HL-60 (cell line): ENCODE results near the gene TBC1D24.

Source experiments
- DNase-seq, 2 experiments: peaks; one replicate each; pipeline ENCODE4 v3.0.0-alpha.2; 2010 to 2020; ENCODE audit warnings: low read depth in 1 of 2, low spot score in 1 of 2
- H3K27ac ChIP-seq: fragments of 250-450 bp; sonication (Bioruptor Pico); replicated peaks from 2 replicates; pipeline ENCODE4 v1.5.1; 2020; ENCODE audit warnings: mild to moderate bottlenecking, moderate library complexity
- H3K27me3 ChIP-seq: fragments of 250-450 bp; sonication (Bioruptor Pico); 2 replicates; pipeline ENCODE4 v1.5.1; 2021; ENCODE audit warnings: mild to moderate bottlenecking, moderate library complexity; ENCODE audit not compliant: insufficient read depth, poor library complexity, severe bottlenecking
- H3K4me3 ChIP-seq: replicated peaks from 2 replicates; pipeline ENCODE4 v1.5.1; 2011; ENCODE audit warnings: mild to moderate bottlenecking, control low read depth, low read length; ENCODE audit not compliant: insufficient read depth
- GABPA ChIP-seq: IDR thresholded peaks from 2 replicates; pipeline ENCODE4 v1.6.1; 2012; ENCODE audit warnings: low read depth
- POLR2AphosphoS5 ChIP-seq: IDR thresholded peaks from 2 replicates; pipeline ENCODE4 v1.6.1; 2012; ENCODE audit warnings: low read depth
- REST ChIP-seq: IDR thresholded peaks from 2 replicates; pipeline ENCODE4 v1.6.1; 2012; ENCODE audit warnings: low read depth; ENCODE audit not compliant: insufficient replicate concordance
- SPI1 ChIP-seq: IDR thresholded peaks from 2 replicates; pipeline ENCODE4 v1.6.1; 2012; ENCODE audit warnings: low read depth, mild to moderate bottlenecking, borderline replicate concordance
- TF ChIP-seq, protein P1 (sequence below): IDR thresholded peaks from one replicate; pipeline ENCODE4 v1.5.1; 2011; ENCODE audit warnings: low read length, control low read depth, inconsistent platforms; ENCODE audit not compliant: insufficient read depth

TBC1D24 gene

GRCh38 chr16:2483939-2484897 is 9.3 kb downstream of the TBC1D24 start:
- no peak for TF ChIP-seq REST
- TF ChIP-seq SPI1, result no peak
- TF ChIP-seq GABPA, result no peak
- TF ChIP-seq POLR2AphosphoS5, result no peak
- TF ChIP-seq, protein P1, sequence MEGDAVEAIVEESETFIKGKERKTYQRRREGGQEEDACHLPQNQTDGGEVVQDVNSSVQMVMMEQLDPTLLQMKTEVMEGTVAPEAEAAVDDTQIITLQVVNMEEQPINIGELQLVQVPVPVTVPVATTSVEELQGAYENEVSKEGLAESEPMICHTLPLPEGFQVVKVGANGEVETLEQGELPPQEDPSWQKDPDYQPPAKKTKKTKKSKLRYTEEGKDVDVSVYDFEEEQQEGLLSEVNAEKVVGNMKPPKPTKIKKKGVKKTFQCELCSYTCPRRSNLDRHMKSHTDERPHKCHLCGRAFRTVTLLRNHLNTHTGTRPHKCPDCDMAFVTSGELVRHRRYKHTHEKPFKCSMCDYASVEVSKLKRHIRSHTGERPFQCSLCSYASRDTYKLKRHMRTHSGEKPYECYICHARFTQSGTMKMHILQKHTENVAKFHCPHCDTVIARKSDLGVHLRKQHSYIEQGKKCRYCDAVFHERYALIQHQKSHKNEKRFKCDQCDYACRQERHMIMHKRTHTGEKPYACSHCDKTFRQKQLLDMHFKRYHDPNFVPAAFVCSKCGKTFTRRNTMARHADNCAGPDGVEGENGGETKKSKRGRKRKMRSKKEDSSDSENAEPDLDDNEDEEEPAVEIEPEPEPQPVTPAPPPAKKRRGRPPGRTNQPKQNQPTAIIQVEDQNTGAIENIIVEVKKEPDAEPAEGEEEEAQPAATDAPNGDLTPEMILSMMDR, result no peak
- H3K27me3 ChIP-seq, result no peaks in the 10 kb centered on the region
- no peak overlapping the region for H3K27ac ChIP-seq
- no peak overlapping the region for H3K4me3 ChIP-seq
- DNase-seq, result no peak

- DNase-seq, result no peak
- Histone ChIP-seq H3K27me3 (no peaks in the 10 kb centered on the region), H3K4me3 (no peak overlapping the region), H3K27ac (no peak overlapping the region)
- TF ChIP-seq SPI1 (no peak), POLR2AphosphoS5 (no peak), REST (no peak), GABPA (no peak)
- TF ChIP-seq, protein P1, result no peak
Observed at GRCh38 chr16:2484898-2485508, 10.1 kb downstream of the TBC1D24 start.

DNA sequence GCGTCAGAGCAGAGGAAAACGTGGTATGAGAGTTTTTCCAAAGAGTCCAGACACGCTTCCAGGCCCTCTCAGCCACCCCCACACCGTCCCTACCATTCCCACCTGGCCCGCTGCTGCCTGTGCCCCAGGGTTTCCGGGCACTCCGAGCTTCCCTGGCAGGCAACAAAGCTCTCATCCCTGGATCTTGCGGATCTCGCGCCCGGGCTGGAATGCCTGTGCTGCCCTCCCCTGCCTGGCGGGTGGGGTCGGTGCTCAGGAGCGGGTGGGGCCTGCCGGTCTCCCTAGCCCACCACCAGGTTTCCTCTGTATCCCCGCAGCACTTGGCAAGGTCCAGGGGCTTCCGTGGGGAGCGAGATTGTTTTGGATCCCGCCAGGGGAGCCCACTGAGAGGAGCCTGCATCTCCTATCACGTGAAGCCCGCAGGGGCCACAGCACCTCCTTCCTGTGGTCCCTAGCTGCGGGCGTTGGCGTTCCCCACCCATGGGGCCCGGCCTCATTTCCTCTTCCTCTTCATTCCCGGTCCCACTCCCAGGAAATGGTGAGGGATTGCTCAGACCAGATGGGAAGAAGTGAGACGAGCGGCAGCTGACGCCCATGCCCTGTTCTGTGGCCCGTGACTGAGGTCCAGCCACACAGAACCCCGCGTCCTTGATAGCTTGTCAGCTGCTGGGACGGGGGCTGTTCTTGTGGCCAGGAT is 11.0 kb downstream of the TBC1D24 start:
- no peak overlapping the region for H3K27ac ChIP-seq
- no peak for DNase-seq
- no peak overlapping the region for H3K4me3 ChIP-seq
- TF ChIP-seq POLR2AphosphoS5 (no peak), SPI1 (no peak), GABPA (no peak), REST (no peak)
- TF ChIP-seq, protein P1, result no peak
- H3K27me3 ChIP-seq, result no peaks in the 10 kb centered on the region
